ENCODE measurements around the gene GBP6.

The GBP6 gene

GRCh38 chr1:89350298-89350697, 13.6 kb upstream of the GBP6 start:
- ATAC-seq: no peak
- no peak for TF ChIP-seq ZFP3 (CRISPR knock-in tag; IDR thresholded peaks at IDR 0.05)
- TF ChIP-seq ZNF70 (CRISPR knock-in tag; IDR thresholded peaks at IDR 0.05): no peak
- TF ChIP-seq RARB (CRISPR knock-in tag; IDR thresholded peaks at IDR 0.05): no peak
- no peak for TF ChIP-seq TCF4 (CRISPR knock-in tag; IDR thresholded peaks at IDR 0.05; ENCODE audit: borderline replicate concordance)
- no peak for TF ChIP-seq OSR1 (CRISPR knock-in tag; IDR thresholded peaks at IDR 0.05)
- no peak for TF ChIP-seq ZFP30 (CRISPR knock-in tag; IDR thresholded peaks at IDR 0.05)
- TF ChIP-seq ARNTL (CRISPR knock-in tag; IDR thresholded peaks at IDR 0.05; ENCODE audit: borderline replicate concordance, low read depth): no peak
- TF ChIP-seq ZC3H10 (CRISPR knock-in tag; IDR thresholded peaks at IDR 0.05): no peak

GRCh38 chr1:89351597-89352311, 12.1 kb upstream of the GBP6 start:
- no peak for TF ChIP-seq CSRNP3 (CRISPR knock-in tag; IDR thresholded peaks at IDR 0.05)
- TF ChIP-seq ZFP30 (CRISPR knock-in tag; IDR thresholded peaks at IDR 0.05): no peak
- no peak for TF ChIP-seq ZC3H10 (CRISPR knock-in tag; IDR thresholded peaks at IDR 0.05)
- no peak for TF ChIP-seq BACH2 (CRISPR knock-in tag; IDR thresholded peaks at IDR 0.05; ENCODE audit: borderline replicate concordance)
- TF ChIP-seq PPARA (CRISPR knock-in tag; IDR thresholded peaks at IDR 0.05; ENCODE audit: borderline replicate concordance): no peak
- TF ChIP-seq GLIS3 (CRISPR knock-in tag; IDR thresholded peaks at IDR 0.05): no peak
- TF ChIP-seq ISL1 (CRISPR knock-in tag; IDR thresholded peaks at IDR 0.05): no peak
- no peak for TF ChIP-seq RARB (CRISPR knock-in tag; IDR thresholded peaks at IDR 0.05)
- TF ChIP-seq POU6F1 (CRISPR knock-in tag; IDR thresholded peaks at IDR 0.05; ENCODE audit: borderline replicate concordance, low read depth): no peak
- no peak for TF ChIP-seq ESRRG (CRISPR knock-in tag; IDR thresholded peaks at IDR 0.05)
- no peak for TF ChIP-seq OSR1 (CRISPR knock-in tag; IDR thresholded peaks at IDR 0.05)
- TF ChIP-seq TCF4 (CRISPR knock-in tag; IDR thresholded peaks at IDR 0.05; ENCODE audit: borderline replicate concordance): no peak
- no peak for TF ChIP-seq TOX (CRISPR knock-in tag; IDR thresholded peaks at IDR 0.05; ENCODE audit: borderline replicate concordance)
- no peak for TF ChIP-seq ARNTL (CRISPR knock-in tag; IDR thresholded peaks at IDR 0.05; ENCODE audit: borderline replicate concordance, low read depth)
- ATAC-seq: no peak

GRCh38 chr1:89352421-89352820, 11.4 kb upstream of the GBP6 start:
- ATAC-seq: no peak
- TF ChIP-seq ARNTL (CRISPR knock-in tag; IDR thresholded peaks at IDR 0.05; ENCODE audit: borderline replicate concordance, low read depth) (no peak), GLIS3 (CRISPR knock-in tag; IDR thresholded peaks at IDR 0.05) (no peak)

GRCh38 chr1:89354205-89354604, 9.7 kb upstream of the GBP6 start:
- TF ChIP-seq CSDC2 (CRISPR knock-in tag; IDR thresholded peaks at IDR 0.05) (no peak), GLIS3 (CRISPR knock-in tag; IDR thresholded peaks at IDR 0.05) (no peak), ISL1 (CRISPR knock-in tag; IDR thresholded peaks at IDR 0.05) (no peak), TCF4 (CRISPR knock-in tag; IDR thresholded peaks at IDR 0.05; ENCODE audit: borderline replicate concordance) (no peak)
- ATAC-seq: no peak

GRCh38 chr1:89355056-89355455, 8.8 kb upstream of the GBP6 start:
- no peak for ATAC-seq
- TF ChIP-seq TSHZ2 (CRISPR knock-in tag; IDR thresholded peaks at IDR 0.05) (no peak), BACH2 (CRISPR knock-in tag; IDR thresholded peaks at IDR 0.05; ENCODE audit: borderline replicate concordance) (no peak), TOX (CRISPR knock-in tag; IDR thresholded peaks at IDR 0.05; ENCODE audit: borderline replicate concordance) (no peak), CSDC2 (CRISPR knock-in tag; IDR thresholded peaks at IDR 0.05) (no peak), ZNF70 (CRISPR knock-in tag; IDR thresholded peaks at IDR 0.05) (no peak), RARB (CRISPR knock-in tag; IDR thresholded peaks at IDR 0.05) (no peak), ZFP3 (CRISPR knock-in tag; IDR thresholded peaks at IDR 0.05) (no peak), ZNF8 (CRISPR knock-in tag; IDR thresholded peaks at IDR 0.05) (no peak), ARNTL (CRISPR knock-in tag; IDR thresholded peaks at IDR 0.05; ENCODE audit: borderline replicate concordance, low read depth) (no peak), ZC3H10 (CRISPR knock-in tag; IDR thresholded peaks at IDR 0.05) (no peak), ESRRG (CRISPR knock-in tag; IDR thresholded peaks at IDR 0.05) (no peak), PPARA (CRISPR knock-in tag; IDR thresholded peaks at IDR 0.05; ENCODE audit: borderline replicate concordance) (no peak), ZNF565 (CRISPR knock-in tag; conservative IDR thresholded peaks at IDR 0.05; ENCODE audit: low read depth) (no peak), GLIS3 (CRISPR knock-in tag; IDR thresholded peaks at IDR 0.05) (no peak), SNAI2 (CRISPR knock-in tag; IDR thresholded peaks at IDR 0.05) (no peak), OSR1 (CRISPR knock-in tag; IDR thresholded peaks at IDR 0.05) (no peak), PATZ1 (CRISPR knock-in tag; IDR thresholded peaks at IDR 0.05; ENCODE audit: borderline replicate concordance) (no peak), TCF4 (CRISPR knock-in tag; IDR thresholded peaks at IDR 0.05; ENCODE audit: borderline replicate concordance) (no peak)
